Mesendoderm (in vitro differentiated cells): ENCODE measurements around the gene TMEM218.

Experiments used
- DNase-seq: peaks from one replicate; pipeline ENCODE4 v3.0.0; 2013
- H2AK5ac ChIP-seq: 2 replicates; pipeline ENCODE4 v1.6.1; 2013; ENCODE audit warnings: low read length, inconsistent platforms
- H2BK120ac ChIP-seq: 2 replicates; pipeline ENCODE4 v1.6.1; 2013; ENCODE audit warnings: low read depth, mild to moderate bottlenecking, low read length, moderate library complexity, mixed read lengths
- H2BK15ac ChIP-seq: replicated peaks from 2 replicates; pipeline ENCODE4 v1.6.1; 2013; ENCODE audit warnings: low read depth, mild to moderate bottlenecking, moderate library complexity
- H2BK5ac ChIP-seq: 2 replicates; pipeline ENCODE4 v1.6.1; 2013; ENCODE audit warnings: low read length, inconsistent platforms
- H3K18ac ChIP-seq: 2 replicates; pipeline ENCODE4 v1.6.1; 2013; ENCODE audit warnings: mild to moderate bottlenecking, low read length, mixed read lengths
- H3K23ac ChIP-seq: one replicate; pipeline ENCODE4 v1.6.1; 2013; ENCODE audit warnings: low read length
- H3K27ac ChIP-seq: 2 replicates; pipeline ENCODE4 v1.5.1; 2013; ENCODE audit warnings: low read depth, mild to moderate bottlenecking, inconsistent platforms, low read length, moderate library complexity
- H3K27me3 ChIP-seq: 2 replicates; pipeline ENCODE4 v1.6.1; 2013; ENCODE audit warnings: low read length, control low read depth, mild to moderate bottlenecking, inconsistent platforms; ENCODE audit not compliant: insufficient read depth, poor library complexity
- H3K36me3 ChIP-seq: 2 replicates; pipeline ENCODE4 v1.6.1; 2013; ENCODE audit warnings: low read length, inconsistent platforms; ENCODE audit not compliant: control insufficient read depth, insufficient read depth
- H3K4ac ChIP-seq: one replicate; pipeline ENCODE4 v1.6.1; 2013; ENCODE audit warnings: low read depth, mild to moderate bottlenecking, low read length, moderate library complexity
- H3K4me1 ChIP-seq: 2 replicates; pipeline ENCODE4 v1.6.1; 2013; ENCODE audit warnings: low read depth, low read length, inconsistent platforms; ENCODE audit not compliant: control insufficient read depth
- H3K4me2 ChIP-seq: 2 replicates; pipeline ENCODE4 v1.6.1; 2013; ENCODE audit warnings: low read length
- H3K4me3 ChIP-seq: 2 replicates; pipeline ENCODE4 v1.5.1; 2013; ENCODE audit warnings: mild to moderate bottlenecking, low read length
- H3K56ac ChIP-seq: one replicate; pipeline ENCODE4 v1.6.1; 2013; ENCODE audit warnings: low read length
- H3K79me1 ChIP-seq: 2 replicates; pipeline ENCODE4 v1.6.1; 2013; ENCODE audit warnings: low read length, inconsistent platforms
- H3K79me2 ChIP-seq: 2 replicates; pipeline ENCODE4 v1.6.1; 2013; ENCODE audit warnings: mild to moderate bottlenecking, low read length; ENCODE audit not compliant: control insufficient read depth, insufficient read depth
- H3K9ac ChIP-seq: 2 replicates; pipeline ENCODE4 v1.6.1; 2013; ENCODE audit warnings: low read length, inconsistent platforms
- H4K5ac ChIP-seq: one replicate; pipeline ENCODE4 v1.6.1; 2013; ENCODE audit warnings: low read length
- H4K8ac ChIP-seq: one replicate; pipeline ENCODE4 v1.6.1; 2013; ENCODE audit warnings: low read depth, mild to moderate bottlenecking, control low read depth, low read length, moderate library complexity
- WGBS: extraction: QIAGEN DNeasy Blood & Tissue Kit; methylation state at CpG from one replicate; pipeline ENCODE4 v1.1.7; 2013; ENCODE audit warnings: low lambda C conversion rate, missing lambda C conversion rate; ENCODE audit not compliant: insufficient coverage; ENCODE audit errors: extremely low coverage; 5-methylcytosine and 5-hydroxymethylcytosine counted together

Gene TMEM218

GRCh38 chr11:125123947-125124617 lies 12.7 kb upstream of the TMEM218 start:
- H4K5ac ChIP-seq, result no peak overlapping the region
- no peak overlapping the region for H2BK5ac ChIP-seq
- H3K79me1 ChIP-seq, result no peaks in the 10 kb centered on the region
- no peak overlapping the region for H3K4ac ChIP-seq
- no peak overlapping the region for H3K27ac ChIP-seq
- no peaks in the 10 kb centered on the region for H3K36me3 ChIP-seq
- H2BK120ac ChIP-seq, result no peak overlapping the region
- H3K23ac ChIP-seq, result no peak overlapping the region
- H3K4me3 ChIP-seq, result no peak overlapping the region
- no peak overlapping the region for H4K8ac ChIP-seq
- no peak overlapping the region for H3K56ac ChIP-seq
- H2AK5ac ChIP-seq, result no peak overlapping the region
- H3K9ac ChIP-seq, result no peak overlapping the region
- no CpG with 5 or more reads among the region's 10 CpGs for WGBS
- H3K79me2 ChIP-seq, result no peaks in the 10 kb centered on the region
- no peak overlapping the region for H2BK15ac ChIP-seq
- no peak overlapping the region for H3K4me2 ChIP-seq
- no peak overlapping the region for H3K18ac ChIP-seq
- H3K27me3 ChIP-seq, result no peaks in the 10 kb centered on the region
- peak; percentile 91 for DNase-seq
- no peaks in the 10 kb centered on the region for H3K4me1 ChIP-seq

- DNase-seq, result no peak
- Histone ChIP-seq H4K8ac (no peak overlapping the region), H2BK15ac (no peak overlapping the region), H3K79me1 (no peaks in the 10 kb centered on the region), H2BK5ac (no peak overlapping the region), H3K9ac (no peak overlapping the region), H3K4ac (no peak overlapping the region), H3K27me3 (no peaks in the 10 kb centered on the region), H3K4me1 (no peaks in the 10 kb centered on the region), H3K56ac (no peak overlapping the region), H2AK5ac (no peak overlapping the region), H3K27ac (no peak overlapping the region), H3K23ac (no peak overlapping the region), H4K5ac (no peak overlapping the region), H2BK120ac (no peak overlapping the region), H3K18ac (no peak overlapping the region), H3K36me3 (no peaks in the 10 kb centered on the region), H3K4me3 (no peak overlapping the region), H3K4me2 (no peak overlapping the region), H3K79me2 (no peaks in the 10 kb centered on the region)
- no CpG with 5 or more reads among the region's 4 CpGs for WGBS
These were observed 11.9 kb upstream of the TMEM218 start for GRCh38 chr11:125123194-125123946.

GRCh38 chr11:125117429-125117828 lies 6.0 kb upstream of the TMEM218 start:
- H4K5ac ChIP-seq, result no peak overlapping the region
- no peaks in the 10 kb centered on the region for H3K27me3 ChIP-seq
- no peak overlapping the region for H3K4ac ChIP-seq
- no peak overlapping the region for H2BK15ac ChIP-seq
- no peak overlapping the region for H2BK120ac ChIP-seq
- DNase-seq, result no peak
- WGBS, result no CpG with 5 or more reads among the region's 4 CpGs
- H3K9ac ChIP-seq, result no peak overlapping the region
- no peak overlapping the region for H3K4me3 ChIP-seq
- no peaks in the 10 kb centered on the region for H3K79me2 ChIP-seq
- H3K23ac ChIP-seq, result no peak overlapping the region
- no peaks in the 10 kb centered on the region for H3K36me3 ChIP-seq
- no peak overlapping the region for H3K27ac ChIP-seq
- no peak overlapping the region for H3K4me2 ChIP-seq
- no peak overlapping the region for H4K8ac ChIP-seq
- H2AK5ac ChIP-seq, result no peak overlapping the region
- no peaks in the 10 kb centered on the region for H3K79me1 ChIP-seq
- H3K4me1 ChIP-seq, result no peaks in the 10 kb centered on the region
- H3K56ac ChIP-seq, result no peak overlapping the region
- H2BK5ac ChIP-seq, result no peak overlapping the region
- H3K18ac ChIP-seq, result no peak overlapping the region

- Histone ChIP-seq H2BK5ac (no peak overlapping the region), H3K79me1 (peaks cover 3% of the 10 kb centered on the region), H3K4me3 (no peak overlapping the region), H4K5ac (no peak overlapping the region), H3K18ac (no peak overlapping the region), H3K9ac (no peak overlapping the region), H2BK120ac (no peak overlapping the region), H3K4me2 (no peak overlapping the region), H2AK5ac (no peak overlapping the region), H3K27me3 (no peaks in the 10 kb centered on the region), H3K23ac (no peak overlapping the region), H3K79me2 (no peaks in the 10 kb centered on the region), H2BK15ac (no peak overlapping the region), H3K4me1 (peaks cover 3% of the 10 kb centered on the region), H3K56ac (no peak overlapping the region), H4K8ac (no peak overlapping the region), H3K27ac (no peak overlapping the region), H3K36me3 (no peaks in the 10 kb centered on the region), H3K4ac (no peak overlapping the region)
- peak; percentile 73 for DNase-seq
- WGBS, result no CpG with 5 or more reads among the region's 8 CpGs
These were observed 3.1 kb upstream of the TMEM218 start for GRCh38 chr11:125114518-125114917.

- no peaks in the 10 kb centered on the region for H3K36me3 ChIP-seq
- H3K56ac ChIP-seq, result peak overlapping the region; percentile 72
- no CpG with 5 or more reads among the region's 9 CpGs for WGBS
- no peak overlapping the region for H3K27ac ChIP-seq
- H2BK15ac ChIP-seq, result no peak overlapping the region
- no peak overlapping the region for H2BK120ac ChIP-seq
- no peak overlapping the region for H3K4ac ChIP-seq
- no peak overlapping the region for H3K18ac ChIP-seq
- no peak overlapping the region for H2BK5ac ChIP-seq
- H3K4me1 ChIP-seq, result peaks cover 3% of the 10 kb centered on the region
- no peak overlapping the region for H4K8ac ChIP-seq
- no peaks in the 10 kb centered on the region for H3K79me2 ChIP-seq
- no peaks in the 10 kb centered on the region for H3K27me3 ChIP-seq
- H4K5ac ChIP-seq, result peak overlapping the region; percentile 5
- no peak overlapping the region for H3K4me3 ChIP-seq
- H3K9ac ChIP-seq, result peak overlapping the region; percentile 38
- H3K4me2 ChIP-seq, result no peak overlapping the region
- no peak for DNase-seq
- H2AK5ac ChIP-seq, result peak overlapping the region; percentile 66
- peaks cover 3% of the 10 kb centered on the region for H3K79me1 ChIP-seq
- H3K23ac ChIP-seq, result no peak overlapping the region
These were observed 780 bp upstream of the TMEM218 start for GRCh38 chr11:125112208-125112604.
